Sigmoid colon (tissue), 4 donors: ENCODE results near the gene VPS25.

Experiments used
- EP300 ChIP-seq, 4 donors: sonication (generic); formaldehyde crosslinking; IDR thresholded peaks; one replicate each; pipeline ENCODE4 v1.6.1; 2017; ENCODE audit warnings: antibody characterized with exemption in 4 of 4
- POLR2A ChIP-seq, 2 donors: fragments of 450-650 bp; IDR thresholded peaks; one replicate each; pipeline ENCODE4 v1.6.1; 2016; ENCODE audit warnings: antibody characterized with exemption in 2 of 2, mild to moderate bottlenecking in 2 of 2, moderate library complexity in 2 of 2
- POLR2AphosphoS5 ChIP-seq, 4 donors: sonication (generic); formaldehyde crosslinking; IDR thresholded peaks; one replicate each; pipeline ENCODE4 v1.6.1; 2017; ENCODE audit warnings: antibody characterized with exemption in 4 of 4
- TF ChIP-seq, protein P1 (sequence below), 4 experiments: fragments of 450-650 bp in 3 of 4; fragments of 200-600 bp in 1 of 4; IDR thresholded peaks; one replicate each; pipeline ENCODE4 v1.5.1; 2016 to 2019; ENCODE audit warnings: antibody characterized with exemption in 4 of 4, mild to moderate bottlenecking in 3 of 4, moderate library complexity in 2 of 4

DNA sequence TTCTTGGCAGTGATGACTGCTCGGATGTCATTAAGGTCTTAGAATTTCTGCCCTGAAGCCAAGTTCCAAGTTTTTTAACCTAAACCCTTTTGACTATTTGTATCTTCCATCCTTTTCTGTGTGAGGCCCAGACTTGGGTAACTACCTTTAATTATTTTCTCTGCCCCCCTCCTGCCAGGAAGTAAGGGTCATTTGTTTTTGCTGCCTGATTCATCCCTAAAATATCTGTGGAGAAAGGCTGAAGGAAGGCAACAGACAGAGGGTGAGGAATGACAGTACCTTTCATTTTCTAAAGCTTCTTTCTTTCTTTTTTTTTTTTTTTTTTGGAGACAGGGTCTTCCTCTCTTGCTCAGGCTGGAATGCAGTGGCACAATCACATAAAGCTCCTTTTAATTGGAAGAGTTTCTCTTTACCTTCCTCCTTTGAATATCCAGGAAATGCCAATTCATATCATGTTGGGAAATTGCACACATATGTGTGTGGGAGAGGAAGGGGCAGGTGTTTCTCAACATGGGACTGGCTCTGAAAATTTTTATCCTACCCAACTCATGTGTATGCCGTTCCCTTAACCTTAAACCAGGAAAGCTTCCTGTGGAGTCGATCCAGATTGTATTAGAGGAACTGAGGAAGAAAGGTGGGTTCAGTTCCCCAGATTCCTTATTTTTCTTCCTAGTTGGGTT, 957 bp downstream of the VPS25 start:
- TF ChIP-seq POLR2A (IDR thresholded peaks at IDR 0.05) (no peak), POLR2AphosphoS5 (IDR thresholded peaks at IDR 0.05) (no peak), EP300 (IDR thresholded peaks at IDR 0.05) (no peak)
- TF ChIP-seq, protein P1, sequence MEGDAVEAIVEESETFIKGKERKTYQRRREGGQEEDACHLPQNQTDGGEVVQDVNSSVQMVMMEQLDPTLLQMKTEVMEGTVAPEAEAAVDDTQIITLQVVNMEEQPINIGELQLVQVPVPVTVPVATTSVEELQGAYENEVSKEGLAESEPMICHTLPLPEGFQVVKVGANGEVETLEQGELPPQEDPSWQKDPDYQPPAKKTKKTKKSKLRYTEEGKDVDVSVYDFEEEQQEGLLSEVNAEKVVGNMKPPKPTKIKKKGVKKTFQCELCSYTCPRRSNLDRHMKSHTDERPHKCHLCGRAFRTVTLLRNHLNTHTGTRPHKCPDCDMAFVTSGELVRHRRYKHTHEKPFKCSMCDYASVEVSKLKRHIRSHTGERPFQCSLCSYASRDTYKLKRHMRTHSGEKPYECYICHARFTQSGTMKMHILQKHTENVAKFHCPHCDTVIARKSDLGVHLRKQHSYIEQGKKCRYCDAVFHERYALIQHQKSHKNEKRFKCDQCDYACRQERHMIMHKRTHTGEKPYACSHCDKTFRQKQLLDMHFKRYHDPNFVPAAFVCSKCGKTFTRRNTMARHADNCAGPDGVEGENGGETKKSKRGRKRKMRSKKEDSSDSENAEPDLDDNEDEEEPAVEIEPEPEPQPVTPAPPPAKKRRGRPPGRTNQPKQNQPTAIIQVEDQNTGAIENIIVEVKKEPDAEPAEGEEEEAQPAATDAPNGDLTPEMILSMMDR (IDR thresholded peaks at IDR 0.05) = no peak
